GM10266 (cell line): ENCODE data around the gene ERGIC3.

ENCODE experiments used
- DNase-seq: peaks from one replicate; pipeline ENCODE4 v3.0.0; 2012; ENCODE audit errors: extremely low spot score
- TF ChIP-seq, protein P1 (sequence below): IDR thresholded peaks from 2 replicates; pipeline ENCODE4 v1.5.1; 2012; ENCODE audit warnings: mild to moderate bottlenecking, low read depth; ENCODE audit not compliant: control insufficient read depth, insufficient read depth; ENCODE audit errors: missing control alignments

Gene ERGIC3

DNA sequence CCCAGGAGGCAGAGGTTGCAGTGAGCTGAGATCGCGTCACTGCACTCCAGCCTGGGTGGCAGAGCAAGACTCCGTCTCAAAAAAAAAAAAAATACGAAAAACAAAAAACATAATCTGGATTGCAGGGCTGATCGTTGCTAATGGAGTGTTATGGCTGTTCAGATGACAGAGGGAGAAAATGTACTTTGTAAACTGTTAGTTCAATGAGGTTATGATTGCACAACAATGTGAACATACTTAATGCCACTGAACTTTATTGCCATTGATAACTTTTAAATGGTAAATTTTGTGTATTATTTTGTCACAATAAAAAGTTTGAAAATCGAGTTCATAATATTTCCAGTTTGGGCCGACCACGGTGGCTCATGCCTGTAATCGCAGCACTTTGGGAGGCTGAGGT is 22.9 kb upstream of the ERGIC3 start:
- no peak for DNase-seq
- TF ChIP-seq, protein P1, sequence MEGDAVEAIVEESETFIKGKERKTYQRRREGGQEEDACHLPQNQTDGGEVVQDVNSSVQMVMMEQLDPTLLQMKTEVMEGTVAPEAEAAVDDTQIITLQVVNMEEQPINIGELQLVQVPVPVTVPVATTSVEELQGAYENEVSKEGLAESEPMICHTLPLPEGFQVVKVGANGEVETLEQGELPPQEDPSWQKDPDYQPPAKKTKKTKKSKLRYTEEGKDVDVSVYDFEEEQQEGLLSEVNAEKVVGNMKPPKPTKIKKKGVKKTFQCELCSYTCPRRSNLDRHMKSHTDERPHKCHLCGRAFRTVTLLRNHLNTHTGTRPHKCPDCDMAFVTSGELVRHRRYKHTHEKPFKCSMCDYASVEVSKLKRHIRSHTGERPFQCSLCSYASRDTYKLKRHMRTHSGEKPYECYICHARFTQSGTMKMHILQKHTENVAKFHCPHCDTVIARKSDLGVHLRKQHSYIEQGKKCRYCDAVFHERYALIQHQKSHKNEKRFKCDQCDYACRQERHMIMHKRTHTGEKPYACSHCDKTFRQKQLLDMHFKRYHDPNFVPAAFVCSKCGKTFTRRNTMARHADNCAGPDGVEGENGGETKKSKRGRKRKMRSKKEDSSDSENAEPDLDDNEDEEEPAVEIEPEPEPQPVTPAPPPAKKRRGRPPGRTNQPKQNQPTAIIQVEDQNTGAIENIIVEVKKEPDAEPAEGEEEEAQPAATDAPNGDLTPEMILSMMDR, result no peak

DNA sequence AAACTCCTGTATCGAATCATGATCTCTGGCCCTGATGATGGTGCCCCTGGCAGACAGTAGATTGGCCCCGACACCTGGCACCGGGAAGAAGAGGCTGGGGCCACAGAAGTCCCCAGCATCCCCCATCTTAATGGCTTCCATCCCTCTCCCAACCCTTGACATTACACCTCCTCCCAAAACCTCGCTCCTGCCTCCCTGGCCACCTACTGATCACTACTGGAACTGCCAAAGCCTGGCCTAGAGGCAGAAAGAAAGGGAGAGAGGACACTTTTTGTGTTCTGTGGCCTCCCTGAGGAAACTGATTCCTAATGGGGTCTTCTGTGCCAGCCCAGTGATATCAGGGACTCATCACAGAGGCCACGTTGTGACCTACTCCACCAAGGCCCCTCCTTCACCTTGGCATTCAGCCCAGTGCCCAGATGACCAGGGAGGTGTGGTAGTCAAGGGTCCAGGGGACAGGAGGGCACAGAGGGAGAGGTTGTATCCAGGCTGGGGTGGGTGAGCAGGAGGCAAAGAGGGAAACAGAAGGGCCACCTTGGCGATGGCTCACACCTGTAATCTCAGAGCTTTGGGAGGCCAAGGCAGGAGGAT is 18.5 kb upstream of the ERGIC3 start:
- TF ChIP-seq, protein P1, result peak; percentile 55
- DNase-seq, result peak; percentile 48

DNA sequence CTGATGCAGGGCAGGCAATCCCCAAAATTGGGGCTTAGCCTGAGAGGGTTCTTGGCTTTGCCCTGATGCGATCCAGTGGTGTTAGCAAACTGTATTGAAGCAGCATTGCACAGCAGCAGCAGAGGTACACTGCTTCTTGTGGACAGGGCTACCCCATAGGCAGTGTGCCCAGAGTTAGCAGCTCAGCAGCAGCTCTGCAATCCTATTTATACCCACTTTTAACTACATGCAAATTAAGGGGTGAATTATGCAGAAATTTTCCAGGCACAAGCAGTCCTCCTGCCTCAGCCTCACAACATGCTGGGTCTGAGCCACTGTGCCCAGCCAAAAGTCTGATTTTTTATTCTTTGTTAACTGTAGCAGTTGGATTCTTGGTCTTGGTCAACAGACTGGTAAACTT is 16.2 kb upstream of the ERGIC3 start:
- no peak for DNase-seq
- TF ChIP-seq, protein P1, result no peak

DNA sequence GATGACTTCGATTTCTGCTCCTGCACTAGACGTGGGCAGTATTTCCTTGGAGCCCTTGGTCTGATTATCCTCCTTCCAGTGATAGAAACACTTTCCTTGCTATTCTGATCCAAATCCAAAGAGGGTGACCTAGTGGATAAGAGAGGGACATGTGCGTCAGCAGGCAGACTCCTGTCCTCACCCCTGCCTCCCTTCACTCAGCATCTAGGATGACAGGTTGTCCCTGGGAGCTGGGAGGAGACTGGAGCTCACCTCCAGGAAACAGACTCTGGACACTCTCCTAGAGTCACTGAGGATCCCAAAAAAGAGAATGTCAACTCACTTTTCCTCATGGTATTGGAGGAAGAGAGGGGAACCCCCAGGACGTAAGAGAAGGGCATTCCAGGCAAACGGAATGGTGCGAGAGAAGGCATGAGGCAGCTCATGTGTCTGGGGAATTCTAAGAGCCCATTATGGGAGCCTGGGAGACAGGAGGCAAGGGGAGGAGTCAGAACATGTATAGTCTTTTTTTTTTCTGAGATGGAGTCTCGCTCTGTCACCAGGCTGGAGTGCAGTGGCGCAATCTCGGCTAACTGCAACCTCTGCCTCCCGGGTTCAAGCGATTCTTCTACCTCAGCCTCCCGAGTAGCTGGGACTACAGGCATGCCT is 14.6 kb upstream of the ERGIC3 start:
- TF ChIP-seq, protein P1, result no peak
- DNase-seq, result no peak

DNA sequence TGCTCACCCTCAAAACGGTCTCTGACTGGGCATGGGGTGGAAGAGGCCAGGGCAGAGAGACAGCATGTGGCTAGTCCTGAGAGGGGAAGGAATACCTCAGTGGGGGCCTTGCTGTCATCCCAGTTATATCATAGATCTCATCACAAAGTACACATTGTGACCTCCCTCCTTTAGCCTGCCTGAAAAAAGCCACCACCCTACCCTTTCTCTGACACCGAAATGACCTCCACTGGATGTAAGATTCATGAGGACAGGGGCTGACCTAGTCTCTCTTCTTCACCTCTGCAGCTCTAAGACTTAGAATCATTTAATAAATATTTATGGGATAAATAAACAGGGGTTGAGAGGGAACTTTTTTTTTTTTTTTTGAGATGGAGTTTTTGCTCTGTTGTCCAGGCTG is 12.3 kb upstream of the ERGIC3 start, which contains the start of gene C20orf173:
Gene C20orf173, minus strand, starts transcription at position 101 of the 400 bp plus-strand sequence. CDS start 279 bp downstream, outside the sequence.
- TF ChIP-seq, protein P1, result no peak
- no peak for DNase-seq

DNA sequence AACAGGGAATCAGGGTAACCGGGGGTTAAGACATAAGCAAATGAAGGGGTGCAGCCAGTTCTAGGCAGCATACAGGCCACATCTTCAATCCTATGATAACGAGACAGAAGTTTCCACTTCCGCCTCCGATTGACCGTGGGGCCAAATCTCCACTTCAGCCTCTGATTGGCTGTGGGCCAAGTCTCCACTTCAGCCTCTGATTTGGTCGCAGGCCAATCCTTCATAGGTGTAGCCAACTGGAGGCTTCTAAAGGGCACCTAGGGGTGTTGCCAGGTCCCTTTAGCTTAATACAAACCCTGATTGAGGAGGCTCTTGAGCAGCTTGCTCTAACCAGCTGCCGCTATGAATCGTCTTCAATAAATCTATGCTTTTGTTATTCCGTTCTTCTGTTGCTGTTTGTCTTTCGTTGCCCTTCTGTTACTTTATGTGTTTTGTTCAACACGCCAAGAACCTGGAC is 2.1 kb upstream of the ERGIC3 start:
- TF ChIP-seq, protein P1, result no peak
- no peak for DNase-seq

DNA sequence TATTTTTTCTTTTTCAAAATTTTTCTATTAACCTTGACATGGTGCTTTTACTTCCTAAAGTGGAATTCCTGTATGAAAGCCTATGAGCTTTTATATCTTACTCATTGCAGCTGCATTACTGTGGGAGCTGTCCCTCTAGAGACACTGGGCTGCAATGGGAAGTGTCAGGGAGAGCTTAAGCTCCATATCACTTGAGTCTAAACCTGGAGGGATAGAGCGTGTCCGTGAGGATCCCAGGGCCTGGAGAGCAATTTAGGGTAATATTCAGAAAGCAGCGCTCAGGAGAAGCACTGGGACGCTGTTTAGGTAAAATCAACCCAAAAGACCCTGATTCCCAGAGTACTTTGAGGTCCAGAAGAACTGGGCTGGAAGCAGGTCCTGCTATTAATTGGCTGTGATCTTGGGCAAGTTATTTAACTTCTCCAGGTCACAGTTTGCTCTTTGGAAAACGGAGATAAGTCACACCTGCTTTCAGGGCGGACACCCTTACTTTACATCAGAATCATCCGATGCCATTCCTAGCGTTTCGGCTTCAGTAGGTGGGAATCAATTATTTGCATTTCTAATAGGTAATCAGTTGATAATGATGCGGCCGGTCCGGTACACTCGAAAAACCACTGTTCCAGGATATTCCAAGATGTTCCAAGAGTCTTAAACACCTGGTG is 628 bp upstream of the ERGIC3 start:
- DNase-seq, result no peak
- TF ChIP-seq, protein P1, result no peak
